Osteocyte (in vitro differentiated cells): Measurements from ENCODE around the gene ARMC10. TPM values are rescaled to one million over a fixed set of nuclear protein-coding genes. Genes with fewer than 3 reads are reported as not detected.

Experiments used
- DNase-seq: peaks from one replicate; pipeline ENCODE4 v3.0.0; 2021; ENCODE audit warnings: mixed read lengths; ENCODE audit not compliant: unreplicated experiment; ENCODE audit errors: extremely low spot score
- H3K27ac Mint-ChIP-seq: one replicate; pipeline ENCODE4 v1.8.0; 2021; ENCODE audit warnings: mild to moderate bottlenecking, mixed read lengths; ENCODE audit not compliant: unreplicated experiment
- H3K27me3 Mint-ChIP-seq: one replicate; pipeline ENCODE4 v1.8.0; 2021; ENCODE audit warnings: mixed read lengths; ENCODE audit not compliant: unreplicated experiment
- H3K36me3 Mint-ChIP-seq: one replicate; pipeline ENCODE4 v1.8.0; 2021; ENCODE audit warnings: mixed read lengths; ENCODE audit not compliant: unreplicated experiment
- H3K4me1 Mint-ChIP-seq: one replicate; pipeline ENCODE4 v1.8.0; 2021; ENCODE audit warnings: mixed read lengths; ENCODE audit not compliant: unreplicated experiment
- H3K4me3 Mint-ChIP-seq: one replicate; pipeline ENCODE4 v1.8.0; 2021; ENCODE audit warnings: mild to moderate bottlenecking, moderate library complexity, mixed read lengths; ENCODE audit not compliant: unreplicated experiment
- H3K9me3 Mint-ChIP-seq: one replicate; pipeline ENCODE4 v1.8.0; 2021; ENCODE audit warnings: mixed read lengths; ENCODE audit not compliant: unreplicated experiment
- total RNA-seq: library from RNA; stranded (reverse); gene quantifications from 2 replicates; pipeline ENCODE4 v1.2.1, GENCODE V29; 2021
- TF ChIP-seq, protein P1 (sequence below): fragments of 200-600 bp; sonication (generic); IDR thresholded peaks from 2 replicates; pipeline ENCODE4 v1.5.0; 2021; ENCODE audit warnings: antibody characterized with exemption, mild to moderate bottlenecking, moderate library complexity

Gene ARMC10
- total RNA-seq, 1 donor from 2014 or later, result 29.3 TPM

DNA sequence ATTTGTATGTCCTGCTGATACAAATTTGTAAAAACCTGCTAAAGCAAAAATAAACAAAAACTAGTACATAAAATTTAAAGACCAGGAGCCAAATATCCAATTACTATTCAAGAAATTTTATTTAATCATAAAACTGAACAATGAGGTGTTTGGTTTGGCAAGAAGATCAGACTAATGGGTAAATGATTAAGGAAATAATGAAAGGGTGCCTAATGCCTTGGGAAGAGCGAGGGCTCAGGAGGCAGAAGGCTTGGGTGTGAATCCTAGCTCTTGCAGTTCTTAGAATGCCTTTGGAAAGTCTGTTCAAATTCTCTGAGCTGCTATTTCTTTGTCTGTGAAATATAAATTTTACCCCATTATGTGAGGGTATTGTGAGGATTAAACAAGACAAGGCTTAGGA lies 41.6 kb downstream of the ARMC10 start:
- H3K9me3 Mint-ChIP-seq, result no peaks in the 10 kb centered on the region
- peaks cover 14% of the 10 kb centered on the region for H3K4me1 Mint-ChIP-seq
- DNase-seq, result no peak
- TF ChIP-seq, protein P1, sequence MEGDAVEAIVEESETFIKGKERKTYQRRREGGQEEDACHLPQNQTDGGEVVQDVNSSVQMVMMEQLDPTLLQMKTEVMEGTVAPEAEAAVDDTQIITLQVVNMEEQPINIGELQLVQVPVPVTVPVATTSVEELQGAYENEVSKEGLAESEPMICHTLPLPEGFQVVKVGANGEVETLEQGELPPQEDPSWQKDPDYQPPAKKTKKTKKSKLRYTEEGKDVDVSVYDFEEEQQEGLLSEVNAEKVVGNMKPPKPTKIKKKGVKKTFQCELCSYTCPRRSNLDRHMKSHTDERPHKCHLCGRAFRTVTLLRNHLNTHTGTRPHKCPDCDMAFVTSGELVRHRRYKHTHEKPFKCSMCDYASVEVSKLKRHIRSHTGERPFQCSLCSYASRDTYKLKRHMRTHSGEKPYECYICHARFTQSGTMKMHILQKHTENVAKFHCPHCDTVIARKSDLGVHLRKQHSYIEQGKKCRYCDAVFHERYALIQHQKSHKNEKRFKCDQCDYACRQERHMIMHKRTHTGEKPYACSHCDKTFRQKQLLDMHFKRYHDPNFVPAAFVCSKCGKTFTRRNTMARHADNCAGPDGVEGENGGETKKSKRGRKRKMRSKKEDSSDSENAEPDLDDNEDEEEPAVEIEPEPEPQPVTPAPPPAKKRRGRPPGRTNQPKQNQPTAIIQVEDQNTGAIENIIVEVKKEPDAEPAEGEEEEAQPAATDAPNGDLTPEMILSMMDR, result no peak
- H3K27ac Mint-ChIP-seq, result no peak overlapping the region
- no peaks in the 10 kb centered on the region for H3K27me3 Mint-ChIP-seq
- H3K4me3 Mint-ChIP-seq, result no peak overlapping the region
- H3K36me3 Mint-ChIP-seq, result peaks cover 17% of the 10 kb centered on the region

- H3K36me3 Mint-ChIP-seq, result peaks cover 12% of the 10 kb centered on the region
- TF ChIP-seq, protein P1, result no peak
- H3K27ac Mint-ChIP-seq, result no peak overlapping the region
- no peak for DNase-seq
- H3K4me1 Mint-ChIP-seq, result peaks cover 14% of the 10 kb centered on the region
- no peaks in the 10 kb centered on the region for H3K9me3 Mint-ChIP-seq
- no peak overlapping the region for H3K4me3 Mint-ChIP-seq
- H3K27me3 Mint-ChIP-seq, result no peaks in the 10 kb centered on the region
Measured at GRCh38 chr7:103116991-103117390, 42.1 kb downstream of the ARMC10 start.

DNA sequence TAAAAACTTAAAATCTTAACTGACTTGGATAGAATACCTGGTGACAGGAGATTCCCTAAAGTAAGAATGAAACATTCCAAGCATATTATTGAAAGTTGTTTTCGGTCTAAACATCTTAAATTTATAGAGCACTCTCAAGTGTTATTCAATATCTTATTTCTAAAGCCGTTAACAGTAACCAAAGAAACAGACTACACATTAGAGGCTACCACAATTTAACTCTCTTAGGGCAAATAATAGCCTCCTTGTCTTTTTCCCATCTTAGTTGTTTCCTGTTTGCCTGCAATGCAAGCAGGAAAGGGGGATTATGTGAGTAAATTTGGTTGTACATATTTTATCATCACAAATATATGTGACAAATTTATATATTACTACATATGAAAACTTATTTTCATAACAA lies 42.5 kb downstream of the ARMC10 start:
- H3K4me3 Mint-ChIP-seq, result no peak overlapping the region
- peaks cover 15% of the 10 kb centered on the region for H3K36me3 Mint-ChIP-seq
- TF ChIP-seq, protein P1, result no peak
- no peaks in the 10 kb centered on the region for H3K27me3 Mint-ChIP-seq
- no peaks in the 10 kb centered on the region for H3K9me3 Mint-ChIP-seq
- H3K27ac Mint-ChIP-seq, result no peak overlapping the region
- peaks cover 14% of the 10 kb centered on the region for H3K4me1 Mint-ChIP-seq
- no peak for DNase-seq

- H3K27me3 Mint-ChIP-seq, result no peaks in the 10 kb centered on the region
- DNase-seq, result no peak
- peaks cover 8% of the 10 kb centered on the region for H3K4me1 Mint-ChIP-seq
- H3K9me3 Mint-ChIP-seq, result no peaks in the 10 kb centered on the region
- H3K27ac Mint-ChIP-seq, result no peak overlapping the region
- TF ChIP-seq, protein P1, result no peak
- H3K36me3 Mint-ChIP-seq, result peaks cover 12% of the 10 kb centered on the region
- H3K4me3 Mint-ChIP-seq, result no peak overlapping the region
Measured at GRCh38 chr7:103119791-103120291, 44.9 kb downstream of the ARMC10 start.

DNA sequence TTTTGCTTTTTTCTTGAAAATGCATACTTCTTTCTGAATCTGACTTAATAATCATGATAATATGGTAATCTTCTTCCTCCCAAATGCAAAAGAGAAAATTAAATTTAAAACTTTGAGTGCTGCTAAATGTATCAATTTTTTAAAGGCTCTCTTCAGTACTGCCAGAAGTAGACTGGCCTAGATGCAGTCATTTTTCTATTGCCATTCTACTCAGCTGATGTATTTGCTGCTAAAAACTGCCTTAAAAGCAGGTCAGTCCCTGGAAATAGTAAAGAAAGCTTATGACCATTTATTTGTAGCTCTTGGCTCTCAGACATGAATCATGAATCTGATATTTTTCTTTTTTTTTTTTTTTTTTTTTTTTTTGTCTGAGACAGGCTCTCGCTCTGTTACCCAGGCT lies 45.4 kb downstream of the ARMC10 start:
- TF ChIP-seq, protein P1, result no peak
- Mint-ChIP-seq H3K4me3 (no peak overlapping the region), H3K27ac (peak overlapping the region; percentile 34), H3K4me1 (peaks cover 8% of the 10 kb centered on the region), H3K9me3 (no peaks in the 10 kb centered on the region), H3K36me3 (peaks cover 12% of the 10 kb centered on the region), H3K27me3 (no peaks in the 10 kb centered on the region)
- no peak for DNase-seq
